HT-29 (cell line): ENCODE measurements around the gene RELA. TPM values are rescaled to one million over a fixed set of nuclear protein-coding genes. Genes with fewer than 3 reads are reported as not detected.

ENCODE experiments used
- DNase-seq: peaks from one replicate; pipeline ENCODE4 v3.0.0-alpha.2; 2015; ENCODE audit warnings: low spot score
- total RNA-seq: library from RNA; depleted of rRNA; stranded (reverse); fragments of >200 nt; shearing (Covaris generic); gene quantifications from 2 replicates; pipeline ENCODE4 v1.2.3, GENCODE V29; 2014

RELA gene
- total RNA-seq, 1 experiment from 2014 or later, result 112 TPM

GRCh38 chr11:65634440-65634839 is 28.3 kb downstream of the RELA start:
- DNase-seq, result no peak

GRCh38 chr11:65634109-65634436 is 28.6 kb downstream of the RELA start:
- DNase-seq, result no peak

GRCh38 chr11:65633390-65634108 is 29.2 kb downstream of the RELA start:
- no peak for DNase-seq

DNA sequence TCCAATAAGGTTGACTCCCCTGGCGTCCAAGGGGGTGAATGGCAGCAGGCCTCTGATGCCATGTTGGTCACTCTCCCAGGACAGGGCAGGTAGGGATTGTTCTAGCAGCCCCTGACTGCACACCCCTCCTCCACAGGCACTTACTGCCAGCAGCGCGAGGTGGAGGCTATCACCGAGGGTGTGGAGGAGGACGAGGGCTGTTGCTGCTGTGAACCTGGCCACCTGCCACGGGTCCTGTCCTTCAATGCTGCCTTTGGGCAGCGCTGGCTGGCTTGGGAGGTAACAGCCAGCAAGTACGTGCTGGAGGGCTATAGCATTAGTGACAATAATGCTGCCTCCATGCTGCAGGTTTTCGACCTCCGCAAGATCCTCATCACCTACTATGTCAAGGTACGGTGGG is 32.5 kb downstream of the RELA start:
- DNase-seq, result no peak

- DNase-seq, result no peak
These were observed 33.1 kb downstream of the RELA start for GRCh38 chr11:65629579-65629978.

DNA sequence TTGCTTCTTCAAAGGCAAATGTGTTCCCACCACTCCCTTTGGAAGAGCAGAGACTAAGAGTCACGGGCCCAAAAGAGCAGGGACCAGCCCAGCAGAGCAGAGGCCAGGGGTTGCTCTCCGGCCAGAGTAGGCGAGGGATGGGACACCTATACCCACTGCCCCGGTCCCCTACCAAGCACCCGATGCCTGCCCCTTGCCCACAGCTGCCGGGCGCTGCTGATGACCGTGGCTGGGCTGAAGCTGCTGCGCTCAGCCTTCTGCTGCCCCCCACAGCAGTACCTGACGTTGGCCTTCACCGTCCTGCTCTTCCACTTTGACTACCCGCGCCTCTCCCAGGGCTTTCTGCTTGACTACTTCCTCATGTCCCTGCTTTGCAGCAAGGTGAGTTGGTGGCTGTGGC is 35.5 kb downstream of the RELA start:
- no peak for DNase-seq

DNA sequence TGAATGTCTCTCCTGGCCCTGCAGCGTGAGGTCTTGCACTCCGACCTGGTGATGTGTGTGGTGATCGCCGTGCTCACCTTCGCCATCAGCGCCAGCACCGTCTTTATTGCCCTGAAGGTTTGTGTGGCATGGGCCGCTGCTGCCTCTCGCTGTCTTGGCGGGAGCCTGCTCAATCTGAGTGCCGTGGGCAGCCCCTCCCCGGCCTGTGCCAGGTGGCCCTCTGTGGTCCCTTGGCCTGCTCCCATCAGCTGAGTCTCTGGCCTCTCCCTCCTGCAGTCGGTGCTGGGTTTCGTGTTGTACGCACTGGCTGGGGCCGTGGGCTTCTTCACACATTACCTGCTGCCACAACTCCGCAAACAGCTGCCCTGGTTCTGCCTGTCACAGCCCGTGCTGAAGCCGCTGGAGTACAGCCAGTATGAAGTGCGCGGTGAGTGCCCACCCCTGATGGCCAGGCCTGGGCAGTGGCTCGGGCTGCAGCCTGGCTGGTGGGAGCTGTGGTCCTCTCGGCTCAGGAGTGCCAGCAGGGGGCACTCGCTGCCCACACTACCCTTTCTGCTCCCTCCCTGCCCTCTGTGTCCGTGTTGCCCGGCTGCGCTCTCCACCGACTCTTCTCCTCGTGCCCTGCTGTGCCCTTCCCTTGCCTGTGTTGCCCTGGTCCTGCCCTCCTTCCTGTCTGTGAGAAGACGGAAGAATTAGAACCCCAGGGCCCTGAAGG is 36.9 kb downstream of the RELA start:
- DNase-seq, result peak; percentile 62

DNA sequence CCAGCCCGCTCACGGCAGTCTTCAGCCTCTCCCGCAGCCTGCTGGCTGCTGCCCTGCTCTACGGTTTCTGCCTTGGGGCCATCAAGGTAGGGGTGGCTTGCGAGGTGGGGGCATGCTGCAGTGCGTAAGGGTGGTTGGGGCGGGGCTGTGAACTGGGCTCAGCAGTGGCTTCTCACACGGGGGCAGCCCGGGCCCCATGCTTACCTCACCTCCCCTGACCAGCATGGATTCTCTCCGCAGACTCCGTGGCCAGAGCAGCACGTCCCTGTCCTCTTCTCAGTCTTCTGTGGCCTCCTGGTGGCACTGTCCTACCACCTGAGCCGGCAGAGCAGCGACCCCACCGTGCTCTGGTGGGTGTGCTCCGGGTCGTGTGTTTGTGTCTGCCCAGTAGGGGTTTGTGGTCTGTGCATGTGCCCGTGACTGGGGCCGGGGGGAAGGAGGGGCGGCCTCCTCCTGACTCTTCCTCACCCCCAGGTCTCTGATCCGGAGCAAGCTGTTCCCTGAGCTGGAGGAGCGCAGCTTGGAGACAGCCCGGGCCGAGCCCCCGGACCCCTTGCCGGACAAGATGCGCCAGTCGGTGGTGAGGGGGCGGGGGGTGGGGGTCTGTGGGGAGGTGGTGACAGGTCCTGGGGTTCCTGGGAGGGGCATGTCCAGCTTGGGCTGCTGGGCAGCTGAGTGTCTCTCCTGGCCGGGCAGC is 37.6 kb downstream of the RELA start:
- no peak for DNase-seq

DNA sequence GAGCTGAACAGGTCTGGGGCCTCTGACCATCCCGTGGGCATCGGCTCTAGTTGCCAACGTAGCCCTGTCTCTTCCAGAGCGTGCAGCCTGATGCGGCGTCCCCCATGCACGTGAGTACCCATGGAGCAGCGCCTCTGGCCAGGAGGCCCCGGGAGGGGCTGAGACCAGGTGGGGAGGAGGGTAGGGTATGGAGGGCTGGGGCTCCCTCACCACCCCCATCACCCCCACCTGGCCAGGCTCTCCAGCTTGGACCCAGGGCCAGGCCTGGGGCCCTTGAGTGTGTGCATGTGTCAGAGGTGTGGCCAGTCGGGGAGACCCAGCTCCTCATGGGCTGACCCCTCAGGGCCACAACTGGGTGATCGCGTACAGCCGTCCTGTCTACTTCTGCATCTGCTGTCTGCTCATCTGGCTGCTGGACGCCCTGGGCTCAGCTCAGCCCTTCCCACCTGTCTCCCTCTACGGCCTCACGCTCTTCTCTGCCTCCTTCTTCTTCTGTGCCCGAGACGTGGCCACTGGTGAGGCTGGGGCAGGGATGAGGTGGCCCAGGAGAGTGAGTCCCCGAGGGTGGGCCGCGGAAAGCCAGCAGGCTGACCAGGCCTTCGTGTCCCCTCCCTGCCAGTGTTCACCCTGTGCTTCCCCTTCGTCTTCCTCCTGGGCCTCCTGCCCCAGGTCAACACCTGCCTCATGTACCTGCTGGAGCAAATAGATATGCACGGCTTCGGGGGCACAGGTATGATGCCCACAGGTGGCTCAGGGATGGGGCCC is 38.7 kb downstream of the RELA start:
- no peak for DNase-seq

DNA sequence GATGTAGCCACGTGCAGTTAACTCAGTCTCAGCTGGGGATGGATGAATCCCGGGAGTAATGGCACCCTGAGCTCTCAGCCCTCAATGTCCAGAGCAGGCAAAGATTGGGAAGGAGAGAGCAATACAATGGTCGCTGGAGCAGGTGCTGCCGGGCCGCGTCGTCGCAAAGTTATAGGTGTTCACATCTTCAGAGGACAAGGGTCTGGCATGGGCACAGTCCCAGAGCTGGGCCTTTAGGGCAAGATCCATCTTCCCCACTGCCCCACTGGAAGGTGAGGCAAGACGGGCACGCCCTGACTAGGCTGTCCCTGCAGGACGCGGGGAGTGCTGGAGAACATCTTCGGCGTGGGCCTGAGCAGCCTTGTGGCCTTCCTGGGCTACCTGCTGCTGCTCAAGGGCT is 39.5 kb downstream of the RELA start:
- no peak for DNase-seq

GRCh38 chr11:65622011-65622410 is 40.7 kb downstream of the RELA start:
- no peak for DNase-seq

- DNase-seq, result no peak
These were observed 41.3 kb downstream of the RELA start for GRCh38 chr11:65621460-65621859.

GRCh38 chr11:65620666-65621065 is 42.0 kb downstream of the RELA start:
- DNase-seq, result no peak

- DNase-seq, result no peak
These were observed 43.3 kb downstream of the RELA start for GRCh38 chr11:65619281-65619928.

GRCh38 chr11:65618763-65619162 is 44.0 kb downstream of the RELA start:
- DNase-seq, result no peak

GRCh38 chr11:65617990-65618751 is 44.5 kb downstream of the RELA start:
- DNase-seq, result no peak

DNA sequence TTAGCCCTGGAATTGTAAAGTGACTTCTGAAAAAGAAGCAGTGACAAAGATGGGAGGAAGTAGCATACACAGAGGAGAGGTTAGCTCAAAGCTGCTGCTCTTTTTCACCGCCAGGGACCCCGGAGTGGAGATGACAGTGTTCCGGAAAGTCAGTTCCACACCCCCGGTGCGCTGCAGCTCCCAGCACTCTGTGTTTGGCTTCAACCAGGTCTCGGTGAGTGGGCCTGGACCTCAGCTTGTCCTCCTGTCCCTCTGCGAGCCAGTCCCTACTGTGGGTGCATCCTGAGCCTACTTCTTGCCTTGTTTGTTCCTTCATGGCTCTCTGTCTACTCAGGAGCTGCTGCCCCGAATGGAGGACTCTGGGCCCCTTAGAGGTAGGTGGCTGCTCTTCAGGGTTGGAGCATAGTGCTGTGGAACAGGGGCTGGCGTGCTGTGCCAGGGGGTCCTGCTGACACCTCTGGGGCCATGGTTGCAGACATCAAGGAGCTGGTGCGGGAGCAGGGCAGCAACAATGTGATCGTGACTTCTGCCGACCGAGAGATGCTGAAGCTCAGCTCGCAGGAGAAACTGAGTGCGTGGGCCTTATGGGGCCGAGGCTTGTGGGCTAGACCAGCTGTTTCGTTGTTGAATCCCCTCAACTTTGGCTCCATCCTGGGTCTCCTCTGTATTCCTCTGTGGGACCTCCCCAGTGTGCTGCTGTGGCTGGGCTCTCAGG is 45.4 kb downstream of the RELA start:
- DNase-seq, result no peak

DNA sequence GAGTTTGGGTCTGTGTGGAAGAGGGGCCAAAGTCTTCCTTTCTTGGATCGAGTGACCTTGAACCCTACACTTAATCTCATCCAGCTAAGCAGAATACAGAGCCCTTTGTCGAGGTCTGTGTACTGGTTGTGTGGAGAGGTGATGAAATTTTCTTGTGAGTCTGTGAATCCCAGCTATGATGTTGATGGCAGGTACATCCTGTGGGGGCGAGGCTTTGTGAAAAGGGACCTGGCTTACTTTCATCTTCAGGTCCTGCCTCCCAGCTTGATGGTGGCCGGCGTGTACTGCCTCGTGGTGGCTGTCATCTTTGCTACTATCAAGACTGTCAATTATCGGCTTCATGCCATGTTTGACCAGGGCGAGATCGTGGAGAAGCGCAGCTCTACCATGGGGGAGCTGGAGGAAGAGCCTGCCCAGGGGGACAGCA is 46.1 kb downstream of the RELA start:
- no peak for DNase-seq

- DNase-seq, result no peak
These were observed 46.7 kb downstream of the RELA start for GRCh38 chr11:65615950-65616574.
